SU-DHL-6 (cell line): ENCODE data around the gene CIB2.

Source experiments
- H2AFZ ChIP-seq: fragments of 200-600 bp; sonication (generic); 2 replicates; pipeline ENCODE4 v1.6.1; 2014; ENCODE audit warnings: low read depth, mild to moderate bottlenecking, moderate library complexity, mixed read lengths, antibody characterized with exemption, low read length; ENCODE audit not compliant: severe bottlenecking
- H3F3A ChIP-seq: fragments of 200-600 bp; shearing (Covaris generic); 2 replicates; pipeline ENCODE4 v1.6.0; 2016; ENCODE audit warnings: antibody characterized with exemption, mild to moderate bottlenecking; ENCODE audit not compliant: insufficient read depth
- H3K27ac ChIP-seq: fragments of 200-600 bp; sonication (generic); 2 replicates; pipeline ENCODE4 v1.5.1; 2016; ENCODE audit warnings: low read depth, mild to moderate bottlenecking, low read length, moderate library complexity, mixed read lengths
- H3K27me3 ChIP-seq: fragments of 200-600 bp; sonication (generic), shearing (Covaris generic); 2 replicates; pipeline ENCODE4 v1.6.0; 2014; ENCODE audit warnings: mild to moderate bottlenecking, low read length
- H3K36me3 ChIP-seq: fragments of 200-600 bp; sonication (generic); 2 replicates; pipeline ENCODE4 v1.6.1; 2014; ENCODE audit warnings: mild to moderate bottlenecking, low read length, mixed read lengths
- H3K4me2 ChIP-seq: fragments of 300-600, 200-600 bp; shearing (Covaris generic), sonication (generic); 2 replicates; pipeline ENCODE4 v1.6.0; 2014; ENCODE audit warnings: low read length, low read depth, mild to moderate bottlenecking; ENCODE audit not compliant: poor library complexity, severe bottlenecking
- H3K4me3 ChIP-seq: fragments of 200-600 bp; sonication (generic); 2 replicates; pipeline ENCODE4 v1.5.1; 2014; ENCODE audit warnings: antibody characterized with exemption, low read length, mild to moderate bottlenecking, mixed read lengths; ENCODE audit not compliant: insufficient read depth, poor library complexity, severe bottlenecking
- H3K79me2 ChIP-seq: fragments of 200-600 bp; sonication (generic); 2 replicates; pipeline ENCODE4 v1.6.1; 2014; ENCODE audit warnings: mild to moderate bottlenecking, low read length, moderate library complexity; ENCODE audit not compliant: insufficient read depth
- H3K9ac ChIP-seq: fragments of 200-600 bp; sonication (generic); 2 replicates; pipeline ENCODE4 v1.7.0; 2014; ENCODE audit warnings: mild to moderate bottlenecking, low read length
- H3K9me2 ChIP-seq: fragments of 200-600 bp; sonication (generic); replicated peaks from 2 replicates; pipeline ENCODE4 v1.6.1; 2014; ENCODE audit warnings: low read length; ENCODE audit not compliant: insufficient read depth
- H3K9me3 ChIP-seq: fragments of 200-600 bp; sonication (generic); 2 replicates; pipeline ENCODE4 v1.6.1; 2014; ENCODE audit warnings: low read length, mixed read lengths; ENCODE audit not compliant: insufficient read depth
- H4K20me1 ChIP-seq: fragments of 200-600 bp; sonication (generic); 2 replicates; pipeline ENCODE4 v1.6.1; 2014; ENCODE audit warnings: low read depth, mild to moderate bottlenecking, antibody characterized with exemption, low read length, moderate library complexity, mixed read lengths
- EZH2phosphoT487 ChIP-seq: fragments of 200-600 bp; sonication (generic), shearing (Covaris generic); conservative IDR thresholded peaks from 2 replicates; pipeline ENCODE4 v1.6.1; 2018; ENCODE audit warnings: mild to moderate bottlenecking, antibody characterized with exemption, low read length, moderate library complexity, mixed read lengths
- TF ChIP-seq, protein P1 (sequence below): fragments of 200-600 bp; sonication (generic); IDR thresholded peaks from one replicate; pipeline ENCODE4 v1.5.1; 2017; ENCODE audit warnings: antibody characterized with exemption, mild to moderate bottlenecking, low read length, moderate library complexity; ENCODE audit not compliant: insufficient read depth, poor library complexity, severe bottlenecking

CIB2 gene

DNA sequence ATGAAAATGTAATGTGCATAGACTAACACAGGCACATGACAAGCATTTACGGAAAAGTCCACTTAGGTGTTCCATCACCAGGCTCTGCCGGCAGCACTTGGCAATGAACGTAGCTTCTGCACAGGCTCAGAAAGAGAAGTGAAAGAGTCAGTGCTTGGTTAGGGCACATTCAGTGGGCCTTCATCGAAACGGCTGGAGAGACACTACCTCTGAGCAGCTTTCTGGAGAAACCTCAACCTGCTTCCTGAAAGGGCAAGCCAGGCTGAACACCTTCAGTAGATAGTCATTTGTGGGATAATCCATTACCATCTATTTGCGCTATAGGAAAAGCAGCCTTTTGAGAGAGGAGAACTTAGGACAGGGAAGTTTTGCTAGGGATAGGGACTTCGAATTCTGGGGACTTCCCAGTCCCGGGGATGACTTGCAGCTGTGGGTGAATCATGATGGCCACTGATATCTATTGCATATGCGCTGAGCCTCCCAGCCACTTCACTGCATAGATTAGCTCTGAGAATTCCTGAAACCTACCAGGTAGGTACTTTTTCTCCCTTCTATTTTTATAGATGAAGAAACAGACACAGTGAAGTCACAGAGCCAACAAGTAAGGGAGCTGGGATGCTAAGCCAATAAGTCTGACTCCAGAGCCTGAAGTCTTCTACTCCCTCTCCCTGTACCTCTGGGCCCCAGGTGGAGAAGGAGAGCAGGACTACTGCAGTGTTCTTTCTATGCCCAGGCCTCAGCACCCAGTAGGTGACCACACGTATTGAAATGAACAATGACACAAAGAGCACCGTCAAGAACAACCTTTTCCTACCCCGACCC is 43.1 kb downstream of the CIB2 start:
- no peak overlapping the region for H3K4me3 ChIP-seq
- H3K9me3 ChIP-seq: no peaks in the 10 kb centered on the region
- H3K79me2 ChIP-seq: no peaks in the 10 kb centered on the region
- no peaks in the 10 kb centered on the region for H4K20me1 ChIP-seq
- H3K36me3 ChIP-seq: no peaks in the 10 kb centered on the region
- H2AFZ ChIP-seq: no peak overlapping the region
- TF ChIP-seq, protein P1, sequence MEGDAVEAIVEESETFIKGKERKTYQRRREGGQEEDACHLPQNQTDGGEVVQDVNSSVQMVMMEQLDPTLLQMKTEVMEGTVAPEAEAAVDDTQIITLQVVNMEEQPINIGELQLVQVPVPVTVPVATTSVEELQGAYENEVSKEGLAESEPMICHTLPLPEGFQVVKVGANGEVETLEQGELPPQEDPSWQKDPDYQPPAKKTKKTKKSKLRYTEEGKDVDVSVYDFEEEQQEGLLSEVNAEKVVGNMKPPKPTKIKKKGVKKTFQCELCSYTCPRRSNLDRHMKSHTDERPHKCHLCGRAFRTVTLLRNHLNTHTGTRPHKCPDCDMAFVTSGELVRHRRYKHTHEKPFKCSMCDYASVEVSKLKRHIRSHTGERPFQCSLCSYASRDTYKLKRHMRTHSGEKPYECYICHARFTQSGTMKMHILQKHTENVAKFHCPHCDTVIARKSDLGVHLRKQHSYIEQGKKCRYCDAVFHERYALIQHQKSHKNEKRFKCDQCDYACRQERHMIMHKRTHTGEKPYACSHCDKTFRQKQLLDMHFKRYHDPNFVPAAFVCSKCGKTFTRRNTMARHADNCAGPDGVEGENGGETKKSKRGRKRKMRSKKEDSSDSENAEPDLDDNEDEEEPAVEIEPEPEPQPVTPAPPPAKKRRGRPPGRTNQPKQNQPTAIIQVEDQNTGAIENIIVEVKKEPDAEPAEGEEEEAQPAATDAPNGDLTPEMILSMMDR: no peak
- no peak for TF ChIP-seq EZH2phosphoT487
- no peak overlapping the region for H3K27ac ChIP-seq
- no peaks in the 10 kb centered on the region for H3K9me2 ChIP-seq
- H3K4me2 ChIP-seq: no peak overlapping the region
- H3K9ac ChIP-seq: no peak overlapping the region
- no peaks in the 10 kb centered on the region for H3F3A ChIP-seq
- peaks cover 3% of the 10 kb centered on the region; the same call in 1 of the 2 replicates for H3K27me3 ChIP-seq

DNA sequence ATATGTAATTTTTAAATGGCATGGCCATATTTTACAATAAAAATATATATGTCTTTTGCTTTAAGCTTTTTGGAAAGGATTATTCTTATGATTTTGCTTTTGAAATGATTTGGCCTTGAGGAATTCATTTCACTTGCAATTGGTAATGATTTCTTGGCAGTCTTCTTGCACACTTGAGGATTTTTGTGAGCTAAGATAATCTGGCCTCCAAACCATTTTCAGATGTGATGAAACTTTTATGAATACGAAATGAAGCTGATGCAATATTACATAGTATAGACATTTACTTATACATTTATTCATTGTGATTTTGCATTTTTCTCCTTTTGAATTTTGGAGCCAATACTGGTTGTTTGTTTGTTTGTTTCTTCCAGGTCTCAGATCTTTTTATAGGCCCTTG is 45.3 kb downstream of the CIB2 start:
- Histone ChIP-seq H3K9me3 (no peaks in the 10 kb centered on the region), H3K27ac (no peak overlapping the region), H3K79me2 (no peaks in the 10 kb centered on the region), H3K36me3 (no peaks in the 10 kb centered on the region), H3F3A (no peaks in the 10 kb centered on the region), H3K9ac (no peak overlapping the region), H3K9me2 (no peaks in the 10 kb centered on the region), H2AFZ (no peak overlapping the region), H3K27me3 (peaks cover 3% of the 10 kb centered on the region; the same call in 1 of the 2 replicates), H3K4me3 (no peak overlapping the region), H4K20me1 (no peaks in the 10 kb centered on the region), H3K4me2 (no peak overlapping the region)
- TF ChIP-seq EZH2phosphoT487: no peak
- TF ChIP-seq, protein P1: no peak

DNA sequence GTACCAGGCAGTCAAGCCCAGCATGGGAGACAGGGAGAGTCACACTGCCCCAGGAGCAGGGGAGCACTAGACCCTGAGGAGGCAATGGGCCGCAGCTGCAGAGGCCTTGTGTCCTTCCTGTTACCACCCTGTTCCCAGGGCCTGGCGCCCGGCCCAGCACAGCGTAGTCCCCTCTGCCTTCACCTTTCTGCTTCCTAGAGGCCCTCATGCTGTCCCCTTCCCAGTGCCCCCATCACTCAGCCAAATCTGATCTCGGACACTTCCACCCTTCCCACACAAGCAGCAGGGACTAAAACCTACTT is 46.8 kb downstream of the CIB2 start:
- Histone ChIP-seq H3F3A (no peaks in the 10 kb centered on the region), H2AFZ (no peak overlapping the region), H3K36me3 (no peaks in the 10 kb centered on the region), H3K27ac (no peak overlapping the region), H3K27me3 (no peaks in the 10 kb centered on the region), H3K9ac (no peak overlapping the region), H4K20me1 (no peaks in the 10 kb centered on the region), H3K4me2 (no peak overlapping the region), H3K9me3 (no peaks in the 10 kb centered on the region), H3K4me3 (no peak overlapping the region), H3K79me2 (no peaks in the 10 kb centered on the region), H3K9me2 (no peaks in the 10 kb centered on the region)
- TF ChIP-seq, protein P1: no peak
- TF ChIP-seq EZH2phosphoT487: no peak
